HepG2 (cell line): ENCODE data around the gene FAM228B. TPM values are rescaled to one million over a fixed set of nuclear protein-coding genes. Genes with fewer than 3 reads are reported as not detected.

ENCODE experiments used
- ATAC-seq: fragments of 200-7000 bp; cut with Tn5 transposase; 3 replicates; pipeline ENCODE4 v1.9.1; 2020; ENCODE audit warnings: mild to moderate bottlenecking, moderate library complexity
- BruUV-seq: library from RNA; stranded (reverse); fragments of 400-500 nt; replicated peaks from 2 replicates; lab custom pipeline; 2021; lab: Mats Ljungman, UMichigan
- CTCF ChIA-PET: fragments of 300-600 bp; formaldehyde crosslinking; extraction: SDS; loops from one replicate; lab custom pipeline; 2021; ENCODE audit warnings: low total read pairs, inconsistent platforms, low intra/inter-chr PET ratio; lab: Yijun Ruan, JAX
- POLR2A ChIA-PET: fragments of 350-600 bp; sonication (Branson Sonifier 250); formaldehyde crosslinking; loops from one replicate; lab custom pipeline; 2020; ENCODE audit warnings: antibody characterized with exemption, inconsistent platforms; lab: Yijun Ruan, JAX
- DNase-seq: peaks from one replicate; pipeline ENCODE4 v3.0.0-alpha.2; 2015; ENCODE audit warnings: low spot score
- FAIRE-seq: peaks from 3 replicates; lab custom pipeline; 2011; peaks lifted over from hg19 to GRCh38; lab: Jason Lieb, UNC
- H2AFZ ChIP-seq: one replicate; pipeline ENCODE4 v1.6.1; 2011; ENCODE audit warnings: low read length, inconsistent platforms
- H3K27ac ChIP-seq: fragments of 300-600 bp; 3 replicates; pipeline ENCODE4 v1.8.0; 2011; ENCODE audit warnings: mixed run types, mild to moderate bottlenecking, mixed read lengths, low read length, inconsistent platforms; ENCODE audit not compliant: insufficient read depth; ENCODE audit errors: extremely low read length
- H3K27me3 ChIP-seq, 2 experiments: fragments of 200-600 bp in 1 of 2; 2 replicates in 1 of 2; 3 replicates in 1 of 2; pipeline versions ENCODE4 v1.6.0 to v1.8.0; 2011; ENCODE audit warnings: low read length in 2 of 2, mild to moderate bottlenecking in 2 of 2, moderate library complexity in 2 of 2, inconsistent platforms in 1 of 2; ENCODE audit not compliant: insufficient read depth in 2 of 2, control insufficient read depth in 1 of 2
- H3K36me3 ChIP-seq, 2 experiments: fragments of 200-600 bp in 1 of 2; replicated peaks in 1 of 2; 2 replicates in 1 of 2; 3 replicates in 1 of 2; pipeline versions ENCODE4 v1.5.1 to v1.8.0; 2011; ENCODE audit warnings: low read length in 2 of 2, inconsistent platforms in 1 of 2; ENCODE audit not compliant: insufficient read depth in 2 of 2, control insufficient read depth in 1 of 2
- H3K4me1 ChIP-seq: 2 replicates; pipeline ENCODE4 v1.5.1; 2012; ENCODE audit warnings: low read length, inconsistent platforms; ENCODE audit not compliant: insufficient read depth
- H3K4me2 ChIP-seq: 2 replicates; pipeline ENCODE4 v1.6.0; 2011; ENCODE audit warnings: low read depth, low read length, inconsistent platforms
- H3K4me3 ChIP-seq, 3 experiments: fragments of 200-600 bp in 1 of 3; sonication (generic), shearing (Covaris generic) in 1 of 3; replicated peaks in 1 of 3; 2 replicates each; pipeline ENCODE4 v1.5.1; 2011 to 2016; ENCODE audit warnings: low read length in 3 of 3, inconsistent platforms in 2 of 3, low read depth in 2 of 3, mild to moderate bottlenecking in 2 of 3, control low read depth in 1 of 3, mixed read lengths in 1 of 3; ENCODE audit not compliant: insufficient read depth in 1 of 3
- H3K79me2 ChIP-seq: one replicate; pipeline ENCODE4 v1.6.1; 2011; ENCODE audit warnings: low read length, inconsistent platforms; ENCODE audit not compliant: insufficient read depth
- H3K9ac ChIP-seq: 2 replicates; pipeline ENCODE4 v1.6.0; 2011; ENCODE audit warnings: mild to moderate bottlenecking, low read depth, low read length, inconsistent platforms; ENCODE audit not compliant: insufficient read depth
- H3K9me3 ChIP-seq: 2 replicates; pipeline ENCODE4 v1.5.1; 2012; ENCODE audit warnings: mild to moderate bottlenecking, low read length
- H4K20me1 ChIP-seq: 2 replicates; pipeline ENCODE4 v1.6.0; 2011; ENCODE audit warnings: inconsistent platforms, mild to moderate bottlenecking, low read length, moderate library complexity; ENCODE audit not compliant: insufficient read depth
- DNMT1 ChIP-seq: sonication (generic); formaldehyde crosslinking; IDR thresholded peaks from 2 replicates; pipeline ENCODE4 v1.5.1; 2020; ENCODE audit warnings: mild to moderate bottlenecking, missing genetic modification reagents
- ELF4 ChIP-seq: sonication (generic); formaldehyde crosslinking; IDR thresholded peaks from 2 replicates; pipeline ENCODE4 v1.5.0; 2020; ENCODE audit warnings: missing genetic modification reagents, mild to moderate bottlenecking, moderate library complexity, borderline replicate concordance
- FOXO1 ChIP-seq: sonication (generic); formaldehyde crosslinking; IDR thresholded peaks from 2 replicates; pipeline ENCODE4 v1.4.0; 2020; ENCODE audit warnings: missing genetic modification reagents
- HOXD1 ChIP-seq: sonication (generic); formaldehyde crosslinking; IDR thresholded peaks from 2 replicates; pipeline ENCODE4 v1.5.0; 2020; ENCODE audit warnings: missing genetic modification reagents
- KAT8 ChIP-seq: IDR thresholded peaks from 2 replicates; pipeline ENCODE4 v1.6.1; 2016; ENCODE audit warnings: missing genetic modification reagents, missing compliant biosample characterization
- MEF2D ChIP-seq: sonication (generic); formaldehyde crosslinking; IDR thresholded peaks from 2 replicates; pipeline ENCODE4 v1.5.1; 2020; ENCODE audit warnings: mild to moderate bottlenecking, missing genetic modification reagents
- NAIF1 ChIP-seq: sonication (generic); formaldehyde crosslinking; IDR thresholded peaks from 2 replicates; pipeline ENCODE4 v1.5.0; 2020; ENCODE audit warnings: mild to moderate bottlenecking, missing genetic modification reagents, borderline replicate concordance
- SNAPC2 ChIP-seq: sonication (generic); formaldehyde crosslinking; IDR thresholded peaks from 2 replicates; pipeline ENCODE4 v1.8.1; 2022; ENCODE audit warnings: mild to moderate bottlenecking, missing genetic modification reagents
- TOPORS ChIP-seq: sonication (generic); formaldehyde crosslinking; IDR thresholded peaks from 2 replicates; pipeline ENCODE4 v1.8.0; 2023; ENCODE audit warnings: mild to moderate bottlenecking, missing genetic modification reagents
- U2AF2 ChIP-seq: fragments of 200-400 bp; formaldehyde crosslinking; IDR thresholded peaks from 2 replicates; pipeline ENCODE4 v1.6.1; 2017; ENCODE audit warnings: low read depth, mild to moderate bottlenecking, low read length
- ZBTB42 ChIP-seq: sonication (generic); formaldehyde crosslinking; IDR thresholded peaks from 2 replicates; pipeline ENCODE4 v1.5.0; 2020; ENCODE audit warnings: mild to moderate bottlenecking, missing genetic modification reagents
- ZC3H13 ChIP-seq: sonication (generic); formaldehyde crosslinking; IDR thresholded peaks from 2 replicates; pipeline ENCODE4 v1.8.1; 2023; ENCODE audit warnings: mild to moderate bottlenecking, missing genetic modification reagents, moderate library complexity
- ZNF530 ChIP-seq: sonication (generic); formaldehyde crosslinking; IDR thresholded peaks from 2 replicates; pipeline ENCODE4 v1.5.0; 2020; ENCODE audit warnings: low read depth, mild to moderate bottlenecking, missing genetic modification reagents
- ZNF546 ChIP-seq: sonication (generic); formaldehyde crosslinking; conservative IDR thresholded peaks from 2 replicates; pipeline ENCODE4 v1.8.1; 2023; ENCODE audit warnings: mild to moderate bottlenecking, missing genetic modification reagents
- ZNF556 ChIP-seq: sonication (generic); formaldehyde crosslinking; IDR thresholded peaks from 2 replicates; pipeline ENCODE4 v1.4.0; 2020; ENCODE audit warnings: mild to moderate bottlenecking, missing genetic modification reagents, borderline replicate concordance
- ZNF569 ChIP-seq: sonication (generic); formaldehyde crosslinking; IDR thresholded peaks from 2 replicates; pipeline ENCODE4 v1.5.0; 2020; ENCODE audit warnings: mild to moderate bottlenecking, missing genetic modification reagents, moderate library complexity, borderline replicate concordance
- ZNF616 ChIP-seq: sonication (generic); formaldehyde crosslinking; IDR thresholded peaks from 2 replicates; pipeline ENCODE4 v1.5.0; 2020; ENCODE audit warnings: low read depth, mild to moderate bottlenecking, missing genetic modification reagents
- ZNF775 ChIP-seq: sonication (generic); formaldehyde crosslinking; IDR thresholded peaks from 2 replicates; pipeline ENCODE4 v1.4.0; 2020; ENCODE audit warnings: missing genetic modification reagents, mild to moderate bottlenecking, moderate library complexity, borderline replicate concordance
- ZNF776 ChIP-seq: sonication (generic); formaldehyde crosslinking; IDR thresholded peaks from 2 replicates; pipeline ENCODE4 v1.4.0; 2020; ENCODE audit warnings: mild to moderate bottlenecking, missing genetic modification reagents
- ZNF878 ChIP-seq: sonication (generic); formaldehyde crosslinking; IDR thresholded peaks from 2 replicates; pipeline ENCODE4 v1.8.1; 2023; ENCODE audit warnings: mild to moderate bottlenecking, missing genetic modification reagents, moderate library complexity
- ZNF879 ChIP-seq: sonication (generic); formaldehyde crosslinking; IDR thresholded peaks from 2 replicates; pipeline ENCODE4 v1.8.1; 2023; ENCODE audit warnings: missing genetic modification reagents
- WGBS: methylation state at CpG from one replicate; pipeline ENCODE4 v1.1.6; 2017; ENCODE audit warnings: low lambda C conversion rate; 5-methylcytosine and 5-hydroxymethylcytosine counted together
- in situ Hi-C: cut with HindIII; loops from 2 replicates; pipeline ENCODE4 v1.10.0; 2017; ENCODE audit warnings: low pct_unique_long_range_greater_than_20kb; ENCODE audit not compliant: extremely low pct_ligation_motif_present
- intact Hi-C: fragments of 100-400 bp; cut with micrococcal nuclease; formaldehyde crosslinking; loops from one replicate; pipeline ENCODE4 v1.10.0; 2022; ENCODE audit not compliant: unreplicated experiment
- polyA plus RNA-seq, 8 experiments: library from polyadenylated mRNA; depleted of rRNA in 3 of 8; stranded (reverse) in 7 of 8; unstranded in 1 of 8; fragments of >200 nt; fragmentation: Illumina TruSeq in 4 of 8; extraction: Trizol in 4 of 8; gene quantifications; 2 replicates each; pipeline versions ENCODE4 v1.2.1 to v1.2.3, GENCODE V29; 2011 to 2016; ENCODE audit warnings: low read depth in 4 of 8, missing spikeins in 1 of 8, mixed read lengths in 1 of 8; ENCODE audit not compliant: insufficient read depth in 1 of 8
- total RNA-seq, 5 experiments: library from RNA; depleted of rRNA; stranded (reverse); fragments of >200 nt; fragmentation: Illumina TruSeq; extraction: Trizol; gene quantifications; 2 replicates each; pipeline ENCODE4 v1.2.3, GENCODE V29; 2016; ENCODE audit warnings: low read depth in 1 of 5
- TF ChIP-seq, protein P1 (sequence below): sonication (generic); formaldehyde crosslinking; IDR thresholded peaks from 2 replicates; pipeline ENCODE4 v1.5.0; 2020; ENCODE audit warnings: missing genetic modification reagents

Gene FAM228B
- total and polyA plus RNA-seq, 2 of the 13 experiments (the other 11 are each of a cell fraction or from before 2014, with no cell fraction given): 0.79 to 1.1 TPM

DNA sequence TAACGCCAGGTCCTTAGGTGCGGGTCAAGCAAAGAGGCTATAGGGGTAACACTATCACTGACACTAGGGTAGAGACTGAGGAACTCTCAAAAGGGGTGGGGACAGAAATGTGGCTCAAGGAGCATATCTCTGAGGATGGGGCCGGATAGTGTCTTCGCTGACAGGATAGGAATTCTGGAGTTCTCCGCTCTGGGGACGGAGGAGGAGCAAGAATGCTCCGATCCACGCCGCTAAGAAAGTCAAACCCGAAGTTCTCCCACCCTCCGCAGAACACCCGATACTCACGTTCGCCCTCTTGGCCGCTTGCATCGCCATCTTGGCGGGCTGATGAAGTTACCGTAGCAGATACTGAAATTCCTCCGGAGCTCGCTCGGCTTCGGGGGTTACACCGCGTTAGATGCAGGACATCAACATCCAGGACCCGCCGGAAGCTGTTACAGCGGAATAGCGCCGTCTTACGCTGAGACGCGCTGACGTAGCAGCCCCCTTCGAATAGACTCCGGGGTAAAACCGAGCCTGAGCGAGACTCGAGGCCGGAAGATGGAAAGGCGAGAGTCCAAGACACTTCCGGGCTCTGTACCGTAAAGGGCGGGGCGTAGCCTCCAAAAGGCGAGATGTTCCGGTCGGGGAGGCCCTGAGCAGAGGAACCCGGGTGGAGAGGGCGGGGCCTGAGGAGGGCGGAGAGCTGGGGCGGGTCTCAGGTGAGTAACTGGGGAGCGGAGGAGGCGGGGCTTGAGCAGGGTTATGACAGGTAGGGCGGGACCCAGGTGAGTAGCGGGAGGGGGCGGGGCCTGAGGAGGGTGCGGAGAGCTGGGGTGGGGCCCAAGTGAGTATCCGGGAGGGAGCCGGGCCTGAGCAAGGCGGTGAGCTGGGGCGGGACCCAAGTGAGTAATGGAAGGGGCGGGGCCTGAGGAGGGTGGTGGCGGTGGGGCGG is 47.1 kb upstream of the FAM228B start, which contains the start of gene SF3B6:
SF3B6 (minus strand) TSS at position 412 of the 934 bp plus-strand sequence; CDS start at position 315, 97 bp downstream.
- Histone ChIP-seq H3K9me3 (no peaks in the 10 kb centered on the region), H3K36me3 (peaks cover 7 to 22% of the 10 kb centered on the region in 2 experiments), H3K79me2 (peaks cover 28% of the 10 kb centered on the region), H4K20me1 (no peaks in the 10 kb centered on the region), H2AFZ (peak within 1 kb of the TSS; percentile 87), H3K4me1 (peaks cover 15% of the 10 kb centered on the region), H3K27me3 (no peaks in the 10 kb centered on the region; a peak in 1 of 5 replicates), H3K4me3 (peak within 1 kb of the TSS; percentile 76 to 100 (median 94)), H3K9ac (peak within 1 kb of the TSS; percentile 85), H3K27ac (peak within 1 kb of the TSS; percentile 59), H3K4me2 (peak within 1 kb of the TSS; percentile 72)
- DNase-seq (peak; percentile 99), ATAC-seq (peak; percentile 95), FAIRE-seq (peak; percentile 90)
- BruUV-seq: TSS peak; percentile 59
- CTCF ChIA-PET: interaction anchor here (2.3 kb wide), 1 partner anchor 88 kb away, joined by 10 read pairs; no protein-coding TSS in a partner anchor
- WGBS: 2% methylated on average over 64 of the region's 64 CpGs
- POLR2A ChIA-PET: interaction anchor here (0.6 to 2.6 kb wide), 22 partner anchors 8 to 717 kb away, joined by 3 to 66 read pairs (median 4); partner anchors contain the start of genes ATAD2B, CENPO, FAM228B and FKBP1B
- intact Hi-C loops: loop anchor here (1.0 to 2.0 kb wide), 3 partner anchors 29 to 135 kb away; partner anchors contain the start of genes UBXN2A and WDCP
- in situ Hi-C loops: no loop called here
- TF ChIP-seq ZNF569 (CRISPR knock-in tag) (peak; percentile 65; the same call in 1 of the 2 replicates), ZNF776 (CRISPR knock-in tag) (peak; percentile 79; the same call in 1 of the 2 replicates), ELF4 (CRISPR knock-in tag) (peak; percentile 99), U2AF2 (peak; percentile 90; the same call in 1 of the 2 replicates), DNMT1 (CRISPR knock-in tag) (peak; percentile 17; the same call in 1 of the 2 replicates), ZC3H13 (CRISPR knock-in tag) (peak; percentile 86), KAT8 (CRISPR knock-in tag) (peak; percentile 100), ZNF775 (CRISPR knock-in tag) (peak; percentile 27; the same call in 1 of the 2 replicates), NAIF1 (CRISPR knock-in tag) (peak; percentile 96), MEF2D (CRISPR knock-in tag) (peak; percentile 95), ZNF879 (CRISPR knock-in tag) (no peak), ZNF616 (CRISPR knock-in tag) (0 out of 2 replicates have a peak, but pooled peaks have one; percentile 57), FOXO1 (CRISPR knock-in tag) (peak; percentile 86), ZNF530 (CRISPR knock-in tag) (no peak), TOPORS (peak; percentile 96), ZNF546 (CRISPR knock-in tag) (peak; percentile 90; the same call in 1 of the 2 replicates), ZNF878 (no peak), ZBTB42 (0 out of 2 replicates have a peak, but pooled peaks have one; percentile 34), SNAPC2 (peak; percentile 92), ZNF556 (CRISPR knock-in tag) (peak; percentile 99), HOXD1 (CRISPR knock-in tag) (peak; percentile 95)
- TF ChIP-seq, protein P1, sequence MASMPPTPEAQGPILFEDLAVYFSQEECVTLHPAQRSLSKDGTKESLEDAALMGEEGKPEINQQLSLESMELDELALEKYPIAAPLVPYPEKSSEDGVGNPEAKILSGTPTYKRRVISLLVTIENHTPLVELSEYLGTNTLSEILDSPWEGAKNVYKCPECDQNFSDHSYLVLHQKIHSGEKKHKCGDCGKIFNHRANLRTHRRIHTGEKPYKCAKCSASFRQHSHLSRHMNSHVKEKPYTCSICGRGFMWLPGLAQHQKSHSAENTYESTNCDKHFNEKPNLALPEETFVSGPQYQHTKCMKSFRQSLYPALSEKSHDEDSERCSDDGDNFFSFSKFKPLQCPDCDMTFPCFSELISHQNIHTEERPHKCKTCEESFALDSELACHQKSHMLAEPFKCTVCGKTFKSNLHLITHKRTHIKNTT (CRISPR knock-in tag): no peak
